Keratinocyte (primary cell): ENCODE data around the gene ERC2. TPM values are rescaled to one million over a fixed set of nuclear protein-coding genes. Genes with fewer than 3 reads are reported as not detected.

ENCODE experiments used
- DNase-seq: peaks from one replicate; pipeline ENCODE4 v3.0.0-alpha.2; 2011; ENCODE audit warnings: low read depth, missing footprints, low spot score
- FAIRE-seq: peaks from 2 replicates; lab custom pipeline; 2011; peaks lifted over from hg19 to GRCh38; lab: Jason Lieb, UNC
- H2AFZ ChIP-seq: 2 replicates; pipeline ENCODE4 v1.6.0; 2012; ENCODE audit warnings: low read length, control low read depth, inconsistent platforms; ENCODE audit not compliant: control insufficient read depth
- H3K27ac ChIP-seq: 2 replicates; pipeline ENCODE4 v1.5.1; 2011; ENCODE audit warnings: low read length; ENCODE audit not compliant: control insufficient read depth, insufficient read depth
- H3K27me3 ChIP-seq: 3 replicates; pipeline ENCODE4 v1.6.0; 2011; ENCODE audit warnings: low read length; ENCODE audit not compliant: control insufficient read depth, insufficient read depth; ENCODE audit errors: extremely low read depth
- H3K36me3 ChIP-seq, 2 experiments: 2 replicates in 1 of 2; 3 replicates in 1 of 2; pipeline ENCODE4 v1.5.1; 2011; ENCODE audit warnings: low read length in 2 of 2, mild to moderate bottlenecking in 1 of 2; ENCODE audit not compliant: control insufficient read depth in 2 of 2, insufficient read depth in 2 of 2; ENCODE audit errors: extremely low read depth in 1 of 2
- H3K4me1 ChIP-seq: 3 replicates; pipeline ENCODE4 v1.5.1; 2011; ENCODE audit warnings: low read length; ENCODE audit not compliant: control insufficient read depth, insufficient read depth; ENCODE audit errors: extremely low read depth
- H3K4me2 ChIP-seq: 3 replicates; pipeline ENCODE4 v1.6.0; 2011; ENCODE audit warnings: low read depth, low read length; ENCODE audit not compliant: control insufficient read depth, insufficient read depth; ENCODE audit errors: extremely low read depth
- H3K4me3 ChIP-seq, 3 experiments: fragments of 200-600 bp in 1 of 3; sonication (generic) in 1 of 3; 2 replicates in 2 of 3; 3 replicates in 1 of 3; pipeline ENCODE4 v1.5.1; 2011 to 2016; ENCODE audit warnings: low read length in 3 of 3, mild to moderate bottlenecking in 3 of 3, control low read depth in 2 of 3, inconsistent platforms in 1 of 3, low read depth in 1 of 3, mixed read lengths in 1 of 3, mixed run types in 1 of 3, moderate library complexity in 1 of 3; ENCODE audit not compliant: control insufficient read depth in 2 of 3, insufficient read depth in 2 of 3; ENCODE audit errors: extremely low read depth in 1 of 3
- H3K79me2 ChIP-seq: 2 replicates; pipeline ENCODE4 v1.6.0; 2012; ENCODE audit warnings: low read length; ENCODE audit not compliant: control insufficient read depth, insufficient read depth
- H3K9ac ChIP-seq: 3 replicates; pipeline ENCODE4 v1.6.0; 2011; ENCODE audit warnings: low read length; ENCODE audit not compliant: control insufficient read depth, insufficient read depth; ENCODE audit errors: extremely low read depth
- H3K9me1 ChIP-seq: 3 replicates; pipeline ENCODE4 v1.6.0; 2011; ENCODE audit warnings: low read length; ENCODE audit not compliant: control insufficient read depth, insufficient read depth; ENCODE audit errors: extremely low read depth
- H3K9me3 ChIP-seq: 2 replicates; pipeline ENCODE4 v1.5.1; 2012; ENCODE audit warnings: low read depth, low read length; ENCODE audit not compliant: control insufficient read depth
- H4K20me1 ChIP-seq: 3 replicates; pipeline ENCODE4 v1.6.0; 2011; ENCODE audit warnings: low read length; ENCODE audit not compliant: control insufficient read depth, insufficient read depth; ENCODE audit errors: extremely low read depth
- EZH2 ChIP-seq: IDR thresholded peaks from one replicate; pipeline ENCODE4 v1.6.1; 2012; ENCODE audit warnings: inconsistent platforms, mild to moderate bottlenecking, low read length, moderate library complexity
- dilution Hi-C: fragments of 300-500 bp; cut with MboI; formaldehyde crosslinking; loops from one replicate; pipeline ENCODE4 v1.7.0; 2020; ENCODE audit warnings: low sequenced_read_pairs; ENCODE audit not compliant: extremely low pct_ligation_motif_present
- polyA plus RNA-seq, 5 experiments: library from polyadenylated mRNA; depleted of rRNA in 3 of 5; stranded (reverse) in 3 of 5; stranded (forward) in 1 of 5; unstranded in 1 of 5; fragments of >200 nt; gene quantifications; 1 replicate in 1 of 5; 2 replicates in 3 of 5; 3 replicates in 1 of 5; pipeline versions ENCODE4 v1.2.1 to v1.2.3, GENCODE V29; 2011 to 2012; ENCODE audit warnings: missing spikeins in 2 of 5, low read depth in 1 of 5, low replicate concordance in 1 of 5
- TF ChIP-seq, protein P1 (sequence below), 3 experiments: IDR thresholded peaks in 1 of 3; conservative IDR thresholded peaks in 1 of 3; optimal IDR thresholded peaks in 1 of 3; 2 replicates in 2 of 3; 3 replicates in 1 of 3; pipeline versions ENCODE3 to v1.5.1; 2011; ENCODE audit warnings: low read length in 3 of 3, mild to moderate bottlenecking in 3 of 3, moderate library complexity in 2 of 3, control low read depth in 1 of 3, inconsistent platforms in 1 of 3; ENCODE audit not compliant: insufficient read depth in 2 of 3; ENCODE audit errors: extremely low read depth in 1 of 3

Gene ERC2
- polyA plus RNA-seq, 1 donor (not counting 4 experiments of a cell fraction or from before 2014, with no cell fraction given), result 0.08 TPM

DNA sequence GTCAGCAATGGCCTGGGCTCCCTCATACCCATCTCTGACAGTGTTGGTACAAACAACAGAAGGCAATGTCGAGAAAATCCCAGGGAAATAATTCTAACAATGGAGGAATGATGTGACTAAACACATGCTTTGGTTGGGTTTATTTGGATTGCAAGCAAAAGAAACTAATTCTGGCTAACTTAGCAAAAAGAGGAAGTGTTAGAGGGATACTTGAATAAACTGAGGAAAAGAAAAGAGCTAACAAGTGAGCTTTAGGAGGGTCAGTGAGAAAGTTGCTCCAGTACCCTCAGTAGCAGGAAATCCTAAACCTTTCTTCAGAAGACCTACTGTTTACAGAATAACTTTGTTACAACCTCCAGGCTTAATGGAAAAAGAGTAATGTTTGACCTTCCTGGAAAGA lies 716.5 kb downstream of the ERC2 start:
- Histone ChIP-seq H3K27ac (no peak overlapping the region), H3K4me1 (peaks cover 8% of the 10 kb centered on the region), H3K9ac (no peak overlapping the region), H2AFZ (no peak overlapping the region), H3K9me1 (no peaks in the 10 kb centered on the region), H4K20me1 (no peaks in the 10 kb centered on the region), H3K36me3 (no peaks in the 10 kb centered on the region), H3K79me2 (no peaks in the 10 kb centered on the region), H3K4me3 (no peak overlapping the region), H3K9me3 (no peaks in the 10 kb centered on the region), H3K4me2 (no peak overlapping the region), H3K27me3 (no peaks in the 10 kb centered on the region)
- DNase-seq (no peak), FAIRE-seq (no peak)
- TF ChIP-seq, protein P1, sequence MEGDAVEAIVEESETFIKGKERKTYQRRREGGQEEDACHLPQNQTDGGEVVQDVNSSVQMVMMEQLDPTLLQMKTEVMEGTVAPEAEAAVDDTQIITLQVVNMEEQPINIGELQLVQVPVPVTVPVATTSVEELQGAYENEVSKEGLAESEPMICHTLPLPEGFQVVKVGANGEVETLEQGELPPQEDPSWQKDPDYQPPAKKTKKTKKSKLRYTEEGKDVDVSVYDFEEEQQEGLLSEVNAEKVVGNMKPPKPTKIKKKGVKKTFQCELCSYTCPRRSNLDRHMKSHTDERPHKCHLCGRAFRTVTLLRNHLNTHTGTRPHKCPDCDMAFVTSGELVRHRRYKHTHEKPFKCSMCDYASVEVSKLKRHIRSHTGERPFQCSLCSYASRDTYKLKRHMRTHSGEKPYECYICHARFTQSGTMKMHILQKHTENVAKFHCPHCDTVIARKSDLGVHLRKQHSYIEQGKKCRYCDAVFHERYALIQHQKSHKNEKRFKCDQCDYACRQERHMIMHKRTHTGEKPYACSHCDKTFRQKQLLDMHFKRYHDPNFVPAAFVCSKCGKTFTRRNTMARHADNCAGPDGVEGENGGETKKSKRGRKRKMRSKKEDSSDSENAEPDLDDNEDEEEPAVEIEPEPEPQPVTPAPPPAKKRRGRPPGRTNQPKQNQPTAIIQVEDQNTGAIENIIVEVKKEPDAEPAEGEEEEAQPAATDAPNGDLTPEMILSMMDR (optimal IDR thresholded peaks at IDR 0.05 in 1 of 3, IDR thresholded peaks at IDR 0.05 in 1 of 3, conservative IDR thresholded peaks at IDR 0.05 in 1 of 3; ENCODE audit: extremely low read depth in 1 of 3, insufficient read depth in 2 of 3, low read length in 3 of 3), result no peak
- TF ChIP-seq EZH2, result no peak
- dilution Hi-C loops, result no loop called here

DNA sequence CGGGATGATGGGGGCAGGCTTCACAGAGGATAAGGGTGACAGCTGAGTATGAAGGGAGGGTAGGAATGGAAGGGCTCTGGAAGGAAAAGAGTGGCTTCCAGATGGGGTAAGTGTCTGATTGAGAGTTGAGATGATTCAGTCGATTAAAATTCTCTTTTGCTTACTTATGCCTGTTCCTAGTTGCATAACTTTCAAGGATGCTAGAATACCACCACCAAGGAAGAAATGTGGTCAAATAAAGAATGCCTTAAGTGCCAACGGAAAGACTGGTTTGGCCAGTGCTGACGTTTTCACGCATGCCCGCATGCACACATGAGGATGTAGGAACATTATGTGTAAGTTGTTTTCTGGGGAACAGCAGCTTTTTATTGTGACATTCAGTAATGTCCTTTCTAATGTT lies 717.7 kb downstream of the ERC2 start:
- Histone ChIP-seq H3K4me1 (peaks cover 8% of the 10 kb centered on the region), H3K9ac (no peak overlapping the region), H3K4me2 (no peak overlapping the region), H3K27ac (no peak overlapping the region), H3K9me1 (no peaks in the 10 kb centered on the region), H3K4me3 (no peak overlapping the region), H3K79me2 (no peaks in the 10 kb centered on the region), H4K20me1 (no peaks in the 10 kb centered on the region), H2AFZ (no peak overlapping the region), H3K27me3 (no peaks in the 10 kb centered on the region), H3K36me3 (no peaks in the 10 kb centered on the region), H3K9me3 (no peaks in the 10 kb centered on the region)
- DNase-seq (peak; percentile 45), FAIRE-seq (peak; percentile 94)
- TF ChIP-seq, protein P1 (optimal IDR thresholded peaks at IDR 0.05 in 1 of 3, IDR thresholded peaks at IDR 0.05 in 1 of 3, conservative IDR thresholded peaks at IDR 0.05 in 1 of 3; ENCODE audit: extremely low read depth in 1 of 3, insufficient read depth in 2 of 3, low read length in 3 of 3), result no peak
- TF ChIP-seq EZH2, result no peak
- dilution Hi-C loops, result no loop called here
